GM12878 (cell line): ENCODE measurements around the gene NLRC5. TPM values are rescaled to one million over a fixed set of nuclear protein-coding genes. Genes with fewer than 3 reads are reported as not detected.

ENCODE experiments used
- ATAC-seq: fragments of 200-7000 bp; cut with Tn5 transposase; 3 replicates; pipeline ENCODE4 v1.9.1; 2020; ENCODE audit warnings: mild to moderate bottlenecking, moderate library complexity
- BruUV-seq: library from RNA; stranded (reverse); fragments of 400-500 nt; replicated peaks from 2 replicates; lab custom pipeline; 2021; lab: Mats Ljungman, UMichigan
- CTCF ChIA-PET: fragments of 300-600 bp; sonication (Branson Sonifier 250); formaldehyde crosslinking; extraction: SDS; loops from one replicate; lab custom pipeline; 2021; ENCODE audit warnings: inconsistent platforms; lab: Yijun Ruan, JAX
- POLR2A ChIA-PET: fragments of 350-600 bp; formaldehyde crosslinking; extraction: SDS; loops from one replicate; lab custom pipeline; 2021; ENCODE audit warnings: inconsistent platforms; lab: Charles Lee
- RAD21 ChIA-PET: fragments of 300-600 bp; sonication (Branson Sonifier 250); formaldehyde crosslinking; loops from one replicate; lab custom pipeline; 2023; ENCODE audit warnings: antibody characterized with exemption; ENCODE audit not compliant: unreplicated experiment; lab: Charles Lee
- SMC1A ChIA-PET: fragments of 300-600 bp; sonication (Branson Sonifier 250); formaldehyde crosslinking; loops from one replicate; lab custom pipeline; 2023; ENCODE audit not compliant: unreplicated experiment, uncharacterized antibody; lab: Charles Lee
- DNase-seq: peaks from one replicate; pipeline ENCODE4 v3.0.0-alpha.2; 2011; ENCODE audit warnings: low read depth, low spot score
- FAIRE-seq: peaks from 3 replicates; lab custom pipeline; 2011; peaks lifted over from hg19 to GRCh38; lab: Jason Lieb, UNC
- H2AFZ ChIP-seq: 2 replicates; pipeline ENCODE4 v1.6.0; 2011; ENCODE audit warnings: low read depth, low read length, control low read depth; ENCODE audit not compliant: control insufficient read depth
- H3K27ac ChIP-seq: 2 replicates; pipeline ENCODE4 v1.5.1; 2011; ENCODE audit warnings: control low read depth; ENCODE audit not compliant: control insufficient read depth, insufficient read depth
- H3K27me3 ChIP-seq, 2 experiments: replicated peaks in 1 of 2; 2 replicates each; pipeline versions ENCODE4 v1.6.0 to v1.6.1; 2011; ENCODE audit warnings: low read length in 1 of 2; ENCODE audit not compliant: control insufficient read depth in 2 of 2, insufficient read depth in 2 of 2
- H3K36me3 ChIP-seq, 2 experiments: 2 replicates each; pipeline ENCODE4 v1.5.1; 2011; ENCODE audit warnings: low read length in 1 of 2; ENCODE audit not compliant: control insufficient read depth in 2 of 2, insufficient read depth in 2 of 2
- H3K4me1 ChIP-seq: 2 replicates; pipeline ENCODE4 v1.6.1; 2011; ENCODE audit warnings: mild to moderate bottlenecking, low read length, moderate library complexity, mixed read lengths; ENCODE audit not compliant: control insufficient read depth, insufficient read depth
- H3K4me2 ChIP-seq: 2 replicates; pipeline ENCODE4 v1.6.0; 2011; ENCODE audit warnings: control low read depth; ENCODE audit not compliant: control insufficient read depth, insufficient read depth
- H3K4me3 ChIP-seq: fragments of 200-600 bp; sonication (generic); 2 replicates; pipeline ENCODE4 v1.5.1; 2016
- H3K79me2 ChIP-seq: 2 replicates; pipeline ENCODE4 v1.6.0; 2011; ENCODE audit warnings: low read length; ENCODE audit not compliant: control insufficient read depth, insufficient read depth
- H3K9ac ChIP-seq: 2 replicates; pipeline ENCODE4 v1.8.0; 2011; ENCODE audit warnings: low read length, control low read depth, mixed read lengths; ENCODE audit not compliant: control insufficient read depth, insufficient read depth
- H3K9me3 ChIP-seq: replicated peaks from 3 replicates; pipeline ENCODE4 v1.5.1; 2011; ENCODE audit warnings: mild to moderate bottlenecking, low read length; ENCODE audit not compliant: control insufficient read depth, insufficient read depth
- H4K20me1 ChIP-seq: 2 replicates; pipeline ENCODE4 v1.6.0; 2011; ENCODE audit not compliant: control insufficient read depth, insufficient read depth
- BCL3 ChIP-seq: IDR thresholded peaks from 2 replicates; pipeline ENCODE4 v1.6.1; 2011; ENCODE audit warnings: borderline replicate concordance, low read depth, mild to moderate bottlenecking, moderate library complexity, low read length; ENCODE audit not compliant: insufficient read depth, poor library complexity, severe bottlenecking
- BRCA1 ChIP-seq: IDR thresholded peaks from 2 replicates; pipeline ENCODE4 v1.6.1; 2011; ENCODE audit warnings: low read depth, low read length, improper control_type of control experiment
- FOXK2 ChIP-seq: fragments of 450-650 bp; IDR thresholded peaks from 2 replicates; pipeline ENCODE4 v1.6.1; 2017; ENCODE audit warnings: mild to moderate bottlenecking, moderate library complexity
- GATAD2B ChIP-seq: fragments of 450-650 bp; conservative IDR thresholded peaks from 2 replicates; pipeline ENCODE4 v1.6.1; 2017; ENCODE audit warnings: low read depth, mild to moderate bottlenecking, moderate library complexity
- RAD51 ChIP-seq: fragments of 450-650 bp; IDR thresholded peaks from 2 replicates; pipeline ENCODE4 v1.6.1; 2016; ENCODE audit warnings: moderate library complexity, mild to moderate bottlenecking, inconsistent platforms
- SMAD5 ChIP-seq: IDR thresholded peaks from 2 replicates; pipeline ENCODE4 v1.6.1; 2016; ENCODE audit warnings: antibody characterized with exemption, low read depth
- WRNIP1 ChIP-seq: IDR thresholded peaks from 2 replicates; pipeline ENCODE4 v1.6.1; 2011; ENCODE audit warnings: low read depth, low read length, improper control_type of control experiment, borderline replicate concordance
- ZZZ3 ChIP-seq: IDR thresholded peaks from 2 replicates; pipeline ENCODE4 v1.6.1; 2011; ENCODE audit warnings: low read depth; ENCODE audit not compliant: control insufficient read depth, insufficient read length
- WGBS: methylation state at CpG from one replicate; pipeline ENCODE4 v1.1.6; 2016; ENCODE audit warnings: low lambda C conversion rate; ENCODE audit not compliant: insufficient replicate concordance, insufficient coverage; ENCODE audit errors: missing lambda C conversion rate; 5-methylcytosine and 5-hydroxymethylcytosine counted together
- in situ Hi-C: fragments of 300-500 bp; cut with MboI; formaldehyde crosslinking; loops from 9 replicates; pipeline ENCODE4 v1.14.3; 2018; ENCODE audit warnings: mixed read lengths
- intact Hi-C: fragments of 100-400 bp; cut with micrococcal nuclease; formaldehyde crosslinking; loops from one replicate; pipeline ENCODE4 v1.14.2; 2022; ENCODE audit not compliant: unreplicated experiment
- polyA plus RNA-seq, 11 experiments: library from polyadenylated mRNA; depleted of rRNA in 4 of 11; unstranded in 6 of 11; stranded (reverse) in 5 of 11; fragments of >200 nt; fragmentation: Nextera tagmentation in 4 of 11; fragmentation: Illumina TruSeq in 1 of 11; extraction: Ambion mirVana in 4 of 11; extraction: Trizol in 1 of 11; gene quantifications; 1 replicate in 1 of 11; 2 replicates in 10 of 11; pipeline versions ENCODE4 v1.2.1 to v1.2.3, GENCODE V29; 2011 to 2016; ENCODE audit warnings: inconsistent platforms in 2 of 11, missing spikeins in 2 of 11, low read depth in 1 of 11
- total RNA-seq, 4 experiments: library from RNA; depleted of rRNA in 3 of 4; stranded (reverse); fragments of >200 nt in 3 of 4; fragmentation: Illumina TruSeq in 1 of 4; extraction: Trizol in 1 of 4; gene quantifications; 2 replicates each; pipeline versions ENCODE4 v1.2.1 to v1.2.3, GENCODE V29; 2013 to 2021
- TF ChIP-seq, protein P1 (sequence below): fragments of 450-650 bp; formaldehyde crosslinking; IDR thresholded peaks from 2 replicates; pipeline ENCODE4 v1.5.0; 2022; ENCODE audit warnings: mild to moderate bottlenecking, missing genetic modification characterization
- TF ChIP-seq, protein P2 (sequence below): fragments of 450-650 bp; IDR thresholded peaks from 2 replicates; pipeline ENCODE4 v1.6.1; 2016; ENCODE audit warnings: mild to moderate bottlenecking

Gene NLRC5
- total and polyA plus RNA-seq, 10 of the 15 experiments (the other 5 are each of a cell fraction or from before 2014, with no cell fraction given): 13.1 to 105 (median 57.3) TPM

- no peaks in the 10 kb centered on the region for H3K9me3 ChIP-seq
- DNase-seq (no peak), ATAC-seq (no peak), FAIRE-seq (no peak)
- H3K4me2 ChIP-seq: no peak overlapping the region
- in situ Hi-C loops (no loop called here), intact Hi-C loops (no loop called here)
- POLR2A ChIA-PET: interaction anchor here (0.6 to 1.2 kb wide), 5 partner anchors 13 to 1190 kb away, joined by 3 to 5 read pairs (median 3); no protein-coding TSS in a partner anchor
- 86% methylated on average over 5 of the region's 5 CpGs for WGBS
- H3K36me3 ChIP-seq: peaks cover 5 to 8% of the 10 kb centered on the region in 2 experiments
- no peak overlapping the region for H3K4me3 ChIP-seq
- no TSS peak for BruUV-seq
- CTCF ChIA-PET: interaction anchor here (0.7 to 2.1 kb wide), 5 partner anchors 13 to 210 kb away, joined by 3 to 7 read pairs (median 4); no protein-coding TSS in a partner anchor
- TF ChIP-seq WRNIP1 (no peak), BRCA1 (no peak)
- no peaks in the 10 kb centered on the region for H4K20me1 ChIP-seq
- no peak overlapping the region for H3K9ac ChIP-seq
- SMC1A ChIA-PET: interaction anchor here (0.7 to 1.8 kb wide), 5 partner anchors 8 to 69 kb away, joined by 3 to 7 read pairs (median 3); no protein-coding TSS in a partner anchor
- H3K4me1 ChIP-seq: peaks cover 6% of the 10 kb centered on the region; the same call in 1 of the 2 replicates
- H2AFZ ChIP-seq: no peak overlapping the region
- H3K27me3 ChIP-seq: no peaks in the 10 kb centered on the region
- H3K79me2 ChIP-seq: no peaks in the 10 kb centered on the region
- RAD21 ChIA-PET: interaction anchor here (1.1 to 1.5 kb wide), 2 partner anchors 13 to 69 kb away, joined by 3 to 4 read pairs; no protein-coding TSS in a partner anchor
- no peak overlapping the region for H3K27ac ChIP-seq
Measured at GRCh38 chr16:57032931-57033330, 43.6 kb downstream of the NLRC5 start.

- peaks cover 8 to 11% of the 10 kb centered on the region in 2 experiments for H3K36me3 ChIP-seq
- WGBS: 64% methylated on average over 4 of the region's 4 CpGs
- H4K20me1 ChIP-seq: no peaks in the 10 kb centered on the region
- H3K4me2 ChIP-seq: no peak overlapping the region
- H3K9me3 ChIP-seq: no peaks in the 10 kb centered on the region; the same call in 2 of the 3 replicates
- in situ Hi-C loops: no loop called here
- DNase-seq (no peak), FAIRE-seq (no peak), ATAC-seq (no peak)
- ChIA-PET POLR2A (interaction anchor here (0.5 to 1.5 kb wide), 2 partner anchors 16 to 25 kb away, joined by 4 read pairs; no protein-coding TSS in a partner anchor), RAD21 (no interaction called here), CTCF (interaction anchor here (0.6 to 7.8 kb wide), 3 partner anchors 9 to 69 kb away, joined by 3 to 155 read pairs (median 5); partner anchors contain the start of gene CETP), SMC1A (interaction anchor here (1.2 kb wide), 1 partner anchor 17 kb away, joined by 3 read pairs; no protein-coding TSS in a partner anchor)
- H3K27me3 ChIP-seq: no peaks in the 10 kb centered on the region
- H3K79me2 ChIP-seq: no peaks in the 10 kb centered on the region; the same call in 1 of the 2 replicates
- no peak overlapping the region for H2AFZ ChIP-seq
- H3K27ac ChIP-seq: no peak overlapping the region
- no TSS peak for BruUV-seq
- intact Hi-C loops: no loop called here
- H3K9ac ChIP-seq: no peak overlapping the region
- H3K4me1 ChIP-seq: peaks cover 38% of the 10 kb centered on the region
- no peak overlapping the region for H3K4me3 ChIP-seq
- TF ChIP-seq ZZZ3 (no peak), RAD51 (no peak), GATAD2B (no peak), BCL3 (no peak), SMAD5 (no peak), FOXK2 (no peak)
- TF ChIP-seq, protein P1, sequence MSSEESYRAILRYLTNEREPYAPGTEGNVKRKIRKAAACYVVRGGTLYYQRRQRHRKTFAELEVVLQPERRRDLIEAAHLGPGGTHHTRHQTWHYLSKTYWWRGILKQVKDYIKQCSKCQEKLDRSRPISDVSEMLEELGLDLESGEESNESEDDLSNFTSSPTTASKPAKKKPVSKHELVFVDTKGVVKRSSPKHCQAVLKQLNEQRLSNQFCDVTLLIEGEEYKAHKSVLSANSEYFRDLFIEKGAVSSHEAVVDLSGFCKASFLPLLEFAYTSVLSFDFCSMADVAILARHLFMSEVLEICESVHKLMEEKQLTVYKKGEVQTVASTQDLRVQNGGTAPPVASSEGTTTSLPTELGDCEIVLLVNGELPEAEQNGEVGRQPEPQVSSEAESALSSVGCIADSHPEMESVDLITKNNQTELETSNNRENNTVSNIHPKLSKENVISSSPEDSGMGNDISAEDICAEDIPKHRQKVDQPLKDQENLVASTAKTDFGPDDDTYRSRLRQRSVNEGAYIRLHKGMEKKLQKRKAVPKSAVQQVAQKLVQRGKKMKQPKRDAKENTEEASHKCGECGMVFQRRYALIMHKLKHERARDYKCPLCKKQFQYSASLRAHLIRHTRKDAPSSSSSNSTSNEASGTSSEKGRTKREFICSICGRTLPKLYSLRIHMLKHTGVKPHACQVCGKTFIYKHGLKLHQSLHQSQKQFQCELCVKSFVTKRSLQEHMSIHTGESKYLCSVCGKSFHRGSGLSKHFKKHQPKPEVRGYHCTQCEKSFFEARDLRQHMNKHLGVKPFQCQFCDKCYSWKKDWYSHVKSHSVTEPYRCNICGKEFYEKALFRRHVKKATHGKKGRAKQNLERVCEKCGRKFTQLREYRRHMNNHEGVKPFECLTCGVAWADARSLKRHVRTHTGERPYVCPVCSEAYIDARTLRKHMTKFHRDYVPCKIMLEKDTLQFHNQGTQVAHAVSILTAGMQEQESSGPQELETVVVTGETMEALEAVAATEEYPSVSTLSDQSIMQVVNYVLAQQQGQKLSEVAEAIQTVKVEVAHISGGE (CRISPR knock-in tag): no peak
- TF ChIP-seq, protein P2, sequence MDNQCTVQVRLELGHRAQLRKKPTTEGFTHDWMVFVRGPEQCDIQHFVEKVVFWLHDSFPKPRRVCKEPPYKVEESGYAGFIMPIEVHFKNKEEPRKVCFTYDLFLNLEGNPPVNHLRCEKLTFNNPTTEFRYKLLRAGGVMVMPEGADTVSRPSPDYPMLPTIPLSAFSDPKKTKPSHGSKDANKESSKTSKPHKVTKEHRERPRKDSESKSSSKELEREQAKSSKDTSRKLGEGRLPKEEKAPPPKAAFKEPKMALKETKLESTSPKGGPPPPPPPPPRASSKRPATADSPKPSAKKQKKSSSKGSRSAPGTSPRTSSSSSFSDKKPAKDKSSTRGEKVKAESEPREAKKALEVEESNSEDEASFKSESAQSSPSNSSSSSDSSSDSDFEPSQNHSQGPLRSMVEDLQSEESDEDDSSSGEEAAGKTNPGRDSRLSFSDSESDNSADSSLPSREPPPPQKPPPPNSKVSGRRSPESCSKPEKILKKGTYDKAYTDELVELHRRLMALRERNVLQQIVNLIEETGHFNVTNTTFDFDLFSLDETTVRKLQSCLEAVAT: no peak
Measured at GRCh38 chr16:57036315-57036714, 47.0 kb downstream of the NLRC5 start.
